ENCODE results near the gene HLA-DRB1.
"Not testable (repeated sequence)": the region's sequence is repeated elsewhere in the genome, so short reads cannot be mapped to it uniquely, and the experiment has no call there.

Gene HLA-DRB1

GRCh38 chr6:32609391-32609730 is 19.7 kb upstream of the HLA-DRB1 start:
- no peak for DNase-seq

GRCh38 chr6:32608362-32608761 is 18.7 kb upstream of the HLA-DRB1 start:
- no peak for DNase-seq

GRCh38 chr6:32607988-32608298 is 18.3 kb upstream of the HLA-DRB1 start:
- DNase-seq = no peak

GRCh38 chr6:32607263-32607987 is 17.8 kb upstream of the HLA-DRB1 start:
- no peak for DNase-seq

- DNase-seq = no peak
These were observed 14.8 kb upstream of the HLA-DRB1 start for GRCh38 chr6:32604434-32604877.

- no peak for DNase-seq
These were observed 14.2 kb upstream of the HLA-DRB1 start for GRCh38 chr6:32603888-32604287.

- DNase-seq = no peak
These were observed 13.6 kb upstream of the HLA-DRB1 start for GRCh38 chr6:32603222-32603621.

GRCh38 chr6:32602383-32602782 is 12.7 kb upstream of the HLA-DRB1 start:
- no peak for DNase-seq

GRCh38 chr6:32597024-32597423 is 7.4 kb upstream of the HLA-DRB1 start:
- no peak for DNase-seq

GRCh38 chr6:32590713-32591112 is 1.1 kb upstream of the HLA-DRB1 start:
- not testable (repeated sequence) for DNase-seq

- no peak for DNase-seq
These were observed 1.5 kb downstream of the HLA-DRB1 start for GRCh38 chr6:32588156-32588555.

- DNase-seq = no peak
These were observed 6.1 kb downstream of the HLA-DRB1 start for GRCh38 chr6:32583527-32583898.

GRCh38 chr6:32581315-32582095 is 8.1 kb downstream of the HLA-DRB1 start:
- DNase-seq = no peak

- no peak for DNase-seq
These were observed 9.1 kb downstream of the HLA-DRB1 start for GRCh38 chr6:32580593-32580992.

- DNase-seq = no peak
These were observed 10.7 kb downstream of the HLA-DRB1 start for GRCh38 chr6:32578962-32579361.

GRCh38 chr6:32577493-32577892 is 12.2 kb downstream of the HLA-DRB1 start:
- DNase-seq = not testable (repeated sequence)

- no peak for DNase-seq
These were observed 13.4 kb downstream of the HLA-DRB1 start for GRCh38 chr6:32576250-32576649.

GRCh38 chr6:32570363-32570905 is 19.2 kb downstream of the HLA-DRB1 start:
- no peak for DNase-seq

- DNase-seq = no peak
These were observed 21.1 kb downstream of the HLA-DRB1 start for GRCh38 chr6:32568561-32568960.

GRCh38 chr6:32566957-32567356 is 22.7 kb downstream of the HLA-DRB1 start:
- DNase-seq = no peak

- DNase-seq = no peak
These were observed 24.1 kb downstream of the HLA-DRB1 start for GRCh38 chr6:32565511-32565910.

GRCh38 chr6:32562940-32563339 is 26.7 kb downstream of the HLA-DRB1 start:
- no peak for DNase-seq

GRCh38 chr6:32559747-32560146 is 29.9 kb downstream of the HLA-DRB1 start:
- no peak for DNase-seq

GRCh38 chr6:32558426-32559057 is 31.1 kb downstream of the HLA-DRB1 start:
- DNase-seq = no peak

Data from 8988T (cell line).